HEK293T (cell line): ENCODE data around the gene KDM2A.
"Not testable (repeated sequence)": the region's sequence is repeated elsewhere in the genome, so short reads cannot be mapped to it uniquely, and the experiment has no call there.

Source experiments
- ARNT ChIP-seq: fragments of 450-650 bp; IDR thresholded peaks from 2 replicates; pipeline ENCODE4 v1.6.1; 2017; ENCODE audit warnings: mild to moderate bottlenecking
- BHLHE40 ChIP-seq: fragments of 450-650 bp; IDR thresholded peaks from 2 replicates; pipeline ENCODE4 v1.6.1; 2016; ENCODE audit warnings: mild to moderate bottlenecking, moderate library complexity, borderline replicate concordance
- ELF4 ChIP-seq: fragments of 450-650 bp; IDR thresholded peaks from 2 replicates; pipeline ENCODE4 v1.6.1; 2017; ENCODE audit warnings: antibody characterized with exemption
- FOXA1 ChIP-seq: fragments of 450-650 bp; IDR thresholded peaks from 2 replicates; pipeline ENCODE4 v1.6.1; 2016; ENCODE audit warnings: mild to moderate bottlenecking
- FOXK2 ChIP-seq: fragments of 450-650 bp; IDR thresholded peaks from 2 replicates; pipeline ENCODE4 v1.6.1; 2016; ENCODE audit warnings: mild to moderate bottlenecking
- HDGF ChIP-seq: fragments of 450-650 bp; IDR thresholded peaks from 2 replicates; pipeline ENCODE4 v1.6.1; 2017; ENCODE audit warnings: antibody characterized with exemption, borderline replicate concordance
- PKNOX1 ChIP-seq: fragments of 450-650 bp; IDR thresholded peaks from 2 replicates; pipeline ENCODE4 v1.6.1; 2016
- SP1 ChIP-seq: fragments of 450-650 bp; IDR thresholded peaks from 2 replicates; pipeline ENCODE4 v1.6.1; 2017
- SUZ12 ChIP-seq: fragments of 450-650 bp; IDR thresholded peaks from 2 replicates; pipeline ENCODE4 v1.6.1; 2016; ENCODE audit warnings: mild to moderate bottlenecking
- TARDBP ChIP-seq: fragments of 450-650 bp; IDR thresholded peaks from 2 replicates; pipeline ENCODE4 v1.6.1; 2016
- ZNF384 ChIP-seq: fragments of 450-650 bp; IDR thresholded peaks from 2 replicates; pipeline ENCODE4 v1.6.1; 2016

- TF ChIP-seq ELF4, FOXK2, TARDBP, BHLHE40, PKNOX1, SP1, ARNT, SUZ12, FOXA1, HDGF, ZNF384: not testable (repeated sequence)
Observed at GRCh38 chr11:67168911-67169310, 49.8 kb downstream of the KDM2A start.
